NOMO-1 (cell line): Measurements from ENCODE around the gene TMPRSS9.
"Not testable (repeated sequence)": the region's sequence is repeated elsewhere in the genome, so short reads cannot be mapped to it uniquely, and the experiment has no call there.

Experiments
- DNase-seq, 2 experiments: peaks; one replicate each; lab custom pipeline; 2025; ENCODE audit not compliant: unreplicated experiment in 2 of 2; lab: John Stamatoyannopoulos, UW

The TMPRSS9 gene

GRCh38 chr19:2341244-2341751 is 18.8 kb upstream of the TMPRSS9 start:
- DNase-seq = no peak

- no peak for DNase-seq
Measured at GRCh38 chr19:2341982-2342381, 18.1 kb upstream of the TMPRSS9 start.

DNA sequence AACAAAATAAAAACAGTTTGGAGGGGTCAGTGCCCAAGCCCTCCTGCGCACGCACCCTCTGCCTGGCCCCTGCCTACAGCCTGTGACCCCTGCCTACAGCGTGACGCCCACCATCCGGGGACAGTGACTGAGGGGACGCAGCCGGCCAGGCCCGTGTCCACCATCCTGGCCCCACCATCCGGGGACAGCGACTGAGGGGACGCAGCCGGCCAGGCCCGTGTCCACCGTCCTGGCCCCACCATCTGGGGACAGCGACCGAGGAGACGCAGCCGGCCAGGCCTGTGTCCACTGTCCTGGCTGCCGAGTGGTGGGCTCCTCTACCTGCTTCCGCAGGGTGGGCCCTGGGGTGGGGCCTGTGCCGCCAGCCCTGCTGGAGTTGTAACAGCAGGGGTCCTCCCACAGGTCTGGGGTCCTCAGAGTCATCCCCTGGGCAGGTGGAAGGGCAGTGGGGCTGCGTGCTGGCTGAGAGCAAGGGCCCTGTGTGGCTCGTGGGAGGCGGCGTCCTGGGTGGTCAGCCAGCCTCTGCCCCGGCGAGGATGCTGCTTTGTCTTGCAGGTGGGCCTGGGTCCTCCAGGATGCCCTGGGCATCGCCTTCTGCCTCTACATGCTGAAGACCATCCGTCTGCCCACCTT is 17.3 kb upstream of the TMPRSS9 start:
- no peak for DNase-seq

DNA sequence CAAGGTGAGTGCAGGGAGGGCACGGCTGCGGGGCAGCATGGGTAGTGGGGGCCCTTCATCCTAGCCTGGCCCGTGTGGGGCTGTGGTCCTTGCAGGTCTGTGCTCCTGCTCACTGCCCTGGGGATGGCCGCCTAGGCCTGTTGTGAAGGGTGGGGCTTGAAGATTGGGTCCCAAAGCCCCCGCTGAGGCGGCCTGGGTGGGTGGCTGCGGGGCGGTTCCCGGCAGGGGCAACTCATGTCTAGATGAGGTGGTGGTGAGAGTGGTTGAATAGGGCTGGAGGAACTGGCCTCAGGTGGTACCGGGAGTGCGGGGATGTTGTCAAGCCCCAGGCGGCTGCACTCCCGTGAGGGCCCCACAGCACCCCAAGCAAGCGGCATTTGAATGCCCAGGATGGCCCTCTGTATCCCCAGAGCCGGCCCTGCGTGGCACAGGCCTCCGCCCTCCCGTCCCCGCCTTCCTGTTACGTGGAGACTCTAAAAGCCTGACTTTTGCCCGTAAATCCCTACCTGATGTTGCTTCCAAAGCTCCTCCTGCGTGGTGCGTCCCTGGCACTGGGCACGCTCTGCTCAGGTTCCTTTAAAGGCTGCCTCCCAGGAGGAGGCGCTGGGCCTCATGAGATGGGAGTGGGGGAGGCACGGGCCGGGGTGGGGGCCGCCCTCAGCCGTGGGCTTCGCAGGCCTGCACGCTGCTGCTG is 16.6 kb upstream of the TMPRSS9 start:
- no peak for DNase-seq

GRCh38 chr19:2344381-2344870 is 15.6 kb upstream of the TMPRSS9 start:
- DNase-seq = no peak

GRCh38 chr19:2345076-2345475 is 15.0 kb upstream of the TMPRSS9 start:
- DNase-seq = no peak

DNA sequence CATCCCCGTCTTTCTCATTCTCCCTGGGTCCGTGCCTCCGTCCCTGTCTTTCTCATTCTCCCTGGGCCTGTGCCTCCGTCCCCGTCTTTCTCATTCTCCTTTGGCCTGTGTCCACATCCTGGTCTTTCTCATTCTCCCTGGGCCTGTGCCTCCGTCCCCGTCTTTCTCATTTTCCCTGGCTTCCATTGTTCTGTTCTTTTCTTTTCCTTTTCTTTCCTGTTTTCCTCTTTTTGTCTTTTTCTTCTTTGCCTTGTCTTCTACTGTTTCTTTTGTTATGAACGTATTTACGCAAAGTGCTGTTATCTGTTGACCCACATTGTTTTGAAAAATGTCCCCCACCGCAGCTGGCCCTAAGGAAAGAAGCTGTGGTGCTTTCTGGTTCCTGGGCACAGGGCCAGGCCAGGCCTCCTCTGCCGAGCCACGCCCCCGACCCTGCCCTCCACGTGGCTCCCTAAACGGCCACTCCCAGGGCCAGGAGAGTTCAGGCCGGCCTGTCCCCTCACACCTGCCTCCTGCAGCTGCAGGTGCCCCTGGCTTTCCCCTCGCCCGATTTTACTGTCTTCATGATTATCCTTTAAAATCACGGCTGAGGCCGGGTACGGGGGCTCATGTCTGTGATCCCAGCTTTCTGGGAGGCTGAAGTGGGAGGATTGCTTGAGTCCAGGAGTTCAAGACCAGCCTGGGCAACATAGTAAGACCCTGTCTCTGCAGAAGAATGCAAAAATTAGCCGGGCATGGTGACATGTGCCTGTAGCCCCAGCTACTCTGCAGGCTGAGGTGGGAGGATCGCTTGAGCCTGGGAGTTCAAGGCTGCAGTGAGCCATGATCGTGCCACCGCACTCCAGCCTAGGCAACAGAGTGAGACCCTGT is 14.0 kb upstream of the TMPRSS9 start:
- no peak for DNase-seq

GRCh38 chr19:2349818-2350217 is 10.2 kb upstream of the TMPRSS9 start:
- DNase-seq = not testable (repeated sequence)

- DNase-seq = no peak
Measured at GRCh38 chr19:2350656-2351055, 9.4 kb upstream of the TMPRSS9 start.

DNA sequence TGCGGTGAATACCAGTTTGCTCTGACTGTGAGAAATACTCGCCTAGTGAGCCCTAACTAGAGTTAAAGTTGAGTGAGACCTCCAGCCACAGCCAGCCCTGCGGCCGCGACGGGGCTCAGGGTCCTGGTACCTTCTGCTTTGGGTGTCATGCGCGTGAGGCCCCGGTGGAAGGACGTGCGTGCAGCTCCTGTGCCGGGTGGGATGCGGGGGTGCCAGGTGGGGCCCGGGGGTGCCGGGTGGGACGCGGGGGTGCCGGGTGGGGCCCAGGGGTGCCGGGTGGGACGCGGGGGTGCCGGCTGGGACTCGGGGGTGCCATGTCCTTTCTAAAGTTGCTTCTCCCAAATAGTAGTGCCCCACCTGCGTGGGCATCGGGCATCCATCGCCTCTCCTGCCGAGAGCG is 8.5 kb upstream of the TMPRSS9 start:
- DNase-seq = no peak

- DNase-seq = no peak
Measured at GRCh38 chr19:2352121-2352520, 7.9 kb upstream of the TMPRSS9 start.

GRCh38 chr19:2353159-2353886 is 6.7 kb upstream of the TMPRSS9 start:
- no peak for DNase-seq

- no peak for DNase-seq
Measured at GRCh38 chr19:2353887-2354592, 6.0 kb upstream of the TMPRSS9 start.

- DNase-seq = no peak
Measured at GRCh38 chr19:2354670-2355069, 5.4 kb upstream of the TMPRSS9 start.

- no peak for DNase-seq
Measured at GRCh38 chr19:2355168-2356035, 4.7 kb upstream of the TMPRSS9 start.

- DNase-seq = no peak
Measured at GRCh38 chr19:2356036-2356646, 3.9 kb upstream of the TMPRSS9 start.

DNA sequence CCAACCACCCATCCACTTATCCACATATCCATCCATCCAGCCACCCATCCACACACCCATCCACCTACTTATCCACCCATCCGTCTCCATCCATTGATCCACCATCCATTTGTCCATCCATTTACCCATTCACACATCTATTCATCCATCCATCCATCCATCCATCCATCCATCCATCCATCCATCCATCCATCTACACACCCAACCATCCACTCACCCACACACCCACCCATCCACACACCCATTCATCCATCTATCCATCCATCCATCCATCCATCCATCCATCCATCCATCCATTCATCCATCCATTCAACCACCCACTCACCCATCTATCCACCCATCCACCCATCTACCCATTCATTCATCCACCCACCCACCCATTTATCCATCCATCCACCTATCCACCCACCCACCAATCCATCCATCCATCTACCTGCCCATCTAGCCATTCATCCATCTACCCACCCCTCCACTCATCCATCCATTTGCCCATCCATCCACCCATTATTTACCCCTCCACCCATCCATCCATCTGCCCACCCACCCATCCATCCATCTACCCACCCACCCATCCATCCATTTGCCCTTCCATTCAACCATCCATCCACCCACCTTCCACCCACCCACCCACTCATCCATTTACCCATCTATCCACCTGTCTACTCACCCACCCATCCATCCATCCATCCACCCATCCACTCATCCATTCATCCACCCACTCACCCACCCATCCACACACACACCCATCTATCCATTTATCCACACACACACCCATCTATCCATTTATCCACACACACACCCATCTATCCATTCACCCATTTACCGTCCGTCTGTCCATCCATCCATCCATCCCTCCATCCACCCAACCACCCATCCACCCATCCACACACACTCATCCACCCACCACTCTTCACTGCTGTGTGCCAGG is 2.5 kb upstream of the TMPRSS9 start:
- DNase-seq = no peak
